NB4 (cell line): Measurements from ENCODE around the gene PDK2.

Source experiments
- DNase-seq: peaks from one replicate; pipeline ENCODE4 v3.0.0; 2010; ENCODE audit warnings: low read depth
- H3K4me3 ChIP-seq: one replicate; pipeline ENCODE4 v1.5.1; 2011; ENCODE audit warnings: mild to moderate bottlenecking, low read depth, low read length, moderate library complexity
- CTCF ChIP-seq: IDR thresholded peaks from one replicate; pipeline ENCODE4 v1.5.1; 2012; ENCODE audit warnings: low read depth, low read length
- MAX ChIP-seq: IDR thresholded peaks from 2 replicates; pipeline ENCODE4 v1.6.1; 2011; ENCODE audit warnings: low read depth, low read length
- MYC ChIP-seq: IDR thresholded peaks from 2 replicates; pipeline ENCODE4 v1.6.1; 2011; ENCODE audit warnings: low read depth, low read length
- POLR2A ChIP-seq: IDR thresholded peaks from 2 replicates; pipeline ENCODE4 v1.6.1; 2011; ENCODE audit warnings: mild to moderate bottlenecking; ENCODE audit not compliant: insufficient read length; ENCODE audit errors: extremely low read depth

Gene PDK2

GRCh38 chr17:50151041-50151936 is 56.1 kb downstream of the PDK2 start:
- TF ChIP-seq MYC, result peak; percentile 11; the same call in 1 of the 2 replicates
- TF ChIP-seq CTCF, result peak; percentile 39
- TF ChIP-seq POLR2A, result peak; percentile 46
- no peak for TF ChIP-seq MAX
- H3K4me3 ChIP-seq, result peak overlapping the region; percentile 73
- peak; percentile 94 for DNase-seq

GRCh38 chr17:50151937-50152547 is 56.9 kb downstream of the PDK2 start:
- H3K4me3 ChIP-seq, result peak overlapping the region; percentile 73
- peak; percentile 32; the same call in 1 of the 2 replicates for TF ChIP-seq MAX
- TF ChIP-seq CTCF, result no peak
- TF ChIP-seq POLR2A, result no peak
- TF ChIP-seq MYC, result no peak
- peak; percentile 86 for DNase-seq

- DNase-seq, result no peak
- H3K4me3 ChIP-seq, result no peak overlapping the region
- no peak for TF ChIP-seq POLR2A
- TF ChIP-seq CTCF, result no peak
- no peak for TF ChIP-seq MAX
- no peak for TF ChIP-seq MYC
Measured at GRCh38 chr17:50152736-50153135, 57.6 kb downstream of the PDK2 start.

DNA sequence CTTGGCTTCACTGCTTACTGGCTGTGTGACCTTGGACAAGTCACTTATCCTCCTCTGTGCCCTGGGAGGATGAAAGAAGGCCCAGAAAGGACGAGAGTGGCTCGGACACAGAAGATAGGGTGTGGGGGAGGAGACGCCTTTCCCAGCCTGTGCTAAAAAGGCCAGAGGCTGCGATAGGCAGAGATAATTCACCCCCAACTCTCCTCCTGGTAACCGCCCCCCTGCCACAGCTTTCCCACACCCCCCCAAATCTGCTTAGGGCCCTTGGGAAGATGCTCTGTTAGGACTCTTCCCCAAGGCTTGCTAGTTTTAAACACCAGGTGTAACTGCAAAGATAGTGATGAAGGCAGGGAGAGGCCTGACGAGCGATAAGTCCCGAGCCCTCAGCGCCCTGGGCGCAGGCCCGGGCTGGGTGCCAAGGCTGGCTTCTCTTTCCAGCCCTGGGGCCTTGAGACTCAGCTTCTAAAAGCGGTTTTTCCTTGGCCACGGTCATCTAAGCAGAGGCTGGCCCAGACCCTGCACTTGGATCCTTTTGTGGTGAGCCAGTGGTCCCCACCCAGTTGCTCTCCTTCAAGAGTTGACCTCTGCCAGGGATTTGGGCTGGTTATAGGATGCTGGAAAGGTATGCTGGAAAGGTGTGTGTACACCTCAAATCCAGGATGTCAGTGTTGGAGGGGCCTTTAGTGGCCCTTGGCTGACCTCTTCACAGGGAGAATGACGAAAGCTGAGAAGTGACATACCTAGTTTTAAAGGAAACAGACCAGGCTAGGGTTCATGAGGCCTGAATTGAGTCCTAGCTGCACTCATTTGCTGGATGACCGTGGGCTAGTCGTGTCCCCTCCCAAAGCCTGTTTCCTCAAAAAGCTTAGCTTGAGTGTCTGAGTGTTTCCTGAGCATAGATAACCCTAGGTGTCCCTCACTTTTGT is 58.8 kb downstream of the PDK2 start:
- TF ChIP-seq POLR2A, result no peak
- no peak for TF ChIP-seq CTCF
- TF ChIP-seq MAX, result no peak
- TF ChIP-seq MYC, result no peak
- H3K4me3 ChIP-seq, result no peak overlapping the region
- no peak for DNase-seq

DNA sequence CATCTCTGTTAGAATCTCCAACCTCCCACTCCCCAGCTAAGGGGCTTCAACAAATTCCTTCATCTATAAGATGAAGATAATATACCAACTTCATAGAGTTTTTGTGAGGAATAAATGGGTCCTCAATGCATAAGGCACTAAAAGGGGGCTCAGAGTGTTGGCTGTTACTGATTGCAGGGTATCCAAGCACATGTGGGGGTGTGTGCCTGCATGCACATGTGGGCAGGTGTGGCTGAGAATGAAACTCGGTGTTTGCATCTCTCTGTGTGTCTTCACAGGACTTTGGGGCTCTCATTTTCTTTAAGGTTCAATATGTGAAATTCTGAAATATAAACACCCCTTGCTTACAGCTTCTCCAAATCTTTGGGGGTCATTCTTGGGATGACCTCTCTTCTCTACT is 59.5 kb downstream of the PDK2 start:
- no peak for DNase-seq
- TF ChIP-seq CTCF, result no peak
- H3K4me3 ChIP-seq, result no peak overlapping the region
